Activated T-cell treated with anti-CD3 and anti-CD28 coated beads, Interleukin-2, amount 50 U/mL, for 4 hours (primary cell): ENCODE measurements around the gene SAMD5. TPM values are rescaled to one million over a fixed set of nuclear protein-coding genes. Genes with fewer than 3 reads are reported as not detected.

Experiments
- ATAC-seq, 2 donors: fragments of 200-7000 bp; cut with Tn5 transposase; one replicate each; pipeline ENCODE4 v1.10.0; 2021
- DNase-seq: peaks from one replicate; pipeline ENCODE4 v3.0.0-alpha.2; 2020
- H3K27me3 Mint-ChIP-seq: one replicate; pipeline ENCODE4 v1.8.0; 2021; ENCODE audit warnings: low read depth, mixed read lengths
- H3K36me3 Mint-ChIP-seq: one replicate; pipeline ENCODE4 v1.8.0; 2022; ENCODE audit warnings: mixed read lengths; ENCODE audit not compliant: insufficient read depth
- H3K4me1 Mint-ChIP-seq: one replicate; pipeline ENCODE4 v1.8.0; 2021; ENCODE audit warnings: low read depth, mixed read lengths
- H3K4me3 Mint-ChIP-seq: one replicate; pipeline ENCODE4 v1.8.0; 2021; ENCODE audit warnings: mild to moderate bottlenecking, moderate library complexity, mixed read lengths
- H3K9me3 Mint-ChIP-seq: one replicate; pipeline ENCODE4 v1.8.0; 2021; ENCODE audit warnings: mixed read lengths
- total RNA-seq, 3 donors: library from RNA; stranded (reverse); gene quantifications; one replicate each; pipeline ENCODE4 v1.2.1, GENCODE V29; 2021

SAMD5 gene
- total RNA-seq, 3 donors from 2014 or later = not detected

- DNase-seq (no peak), ATAC-seq (no peak)
- Mint-ChIP-seq H3K36me3 (no peaks in the 10 kb centered on the region), H3K4me1 (no peaks in the 10 kb centered on the region), H3K4me3 (no peak overlapping the region), H3K9me3 (no peaks in the 10 kb centered on the region), H3K27me3 (peaks cover 3% of the 10 kb centered on the region)
Observed at GRCh38 chr6:147604373-147604772, 95.9 kb downstream of the SAMD5 start.

- Mint-ChIP-seq H3K27me3 (no peaks in the 10 kb centered on the region), H3K4me1 (no peaks in the 10 kb centered on the region), H3K4me3 (no peak overlapping the region), H3K36me3 (no peaks in the 10 kb centered on the region), H3K9me3 (no peaks in the 10 kb centered on the region)
- ATAC-seq = no peak
- DNase-seq = no peak
Observed at GRCh38 chr6:147611992-147612391, 103.5 kb downstream of the SAMD5 start.

- DNase-seq (no peak), ATAC-seq (no peak)
- H3K9me3 Mint-ChIP-seq = no peaks in the 10 kb centered on the region
- no peaks in the 10 kb centered on the region for H3K36me3 Mint-ChIP-seq
- no peaks in the 10 kb centered on the region for H3K27me3 Mint-ChIP-seq
- no peaks in the 10 kb centered on the region for H3K4me1 Mint-ChIP-seq
- H3K4me3 Mint-ChIP-seq = no peak overlapping the region
Observed at GRCh38 chr6:147614501-147614900, 106.0 kb downstream of the SAMD5 start.

GRCh38 chr6:147615659-147616456, 107.4 kb downstream of the SAMD5 start:
- Mint-ChIP-seq H3K4me3 (no peak overlapping the region), H3K36me3 (no peaks in the 10 kb centered on the region), H3K4me1 (no peaks in the 10 kb centered on the region), H3K9me3 (no peaks in the 10 kb centered on the region), H3K27me3 (no peaks in the 10 kb centered on the region)
- no peak for DNase-seq
- no peak for ATAC-seq

GRCh38 chr6:147617366-147617765, 108.9 kb downstream of the SAMD5 start:
- Mint-ChIP-seq H3K36me3 (no peaks in the 10 kb centered on the region), H3K4me3 (no peak overlapping the region), H3K4me1 (no peaks in the 10 kb centered on the region)

GRCh38 chr6:147618457-147618856, 110.0 kb downstream of the SAMD5 start:
- DNase-seq (no peak), ATAC-seq (no peak)
- Mint-ChIP-seq H3K27me3 (no peaks in the 10 kb centered on the region), H3K4me1 (no peaks in the 10 kb centered on the region), H3K36me3 (no peaks in the 10 kb centered on the region), H3K9me3 (no peaks in the 10 kb centered on the region), H3K4me3 (no peak overlapping the region)

More at GRCh38 chr6:147617366-147617765, 108.9 kb downstream of the SAMD5 start:
- Mint-ChIP-seq H3K9me3 (no peaks in the 10 kb centered on the region), H3K27me3 (no peaks in the 10 kb centered on the region)
- no peak for DNase-seq
- ATAC-seq = no peak

GRCh38 chr6:147618927-147619326, 110.4 kb downstream of the SAMD5 start:
- Mint-ChIP-seq H3K27me3 (no peaks in the 10 kb centered on the region), H3K36me3 (no peaks in the 10 kb centered on the region), H3K4me1 (no peaks in the 10 kb centered on the region), H3K4me3 (no peak overlapping the region), H3K9me3 (no peaks in the 10 kb centered on the region)
- no peak for ATAC-seq
- no peak for DNase-seq
